NCI-H748 (cell line): Measurements from ENCODE around the gene PSMA7.
"Not testable (repeated sequence)": the region's sequence is repeated elsewhere in the genome, so short reads cannot be mapped to it uniquely, and the experiment has no call there.

Source experiments
- DNase-seq: peaks from one replicate; lab custom pipeline; 2025; ENCODE audit not compliant: unreplicated experiment; lab: John Stamatoyannopoulos, UW

Gene PSMA7

GRCh38 chr20:62156254-62156556, 13.0 kb upstream of the PSMA7 start:
- DNase-seq = no peak

- DNase-seq = no peak
Observed at GRCh38 chr20:62155428-62156253, 12.4 kb upstream of the PSMA7 start.

DNA sequence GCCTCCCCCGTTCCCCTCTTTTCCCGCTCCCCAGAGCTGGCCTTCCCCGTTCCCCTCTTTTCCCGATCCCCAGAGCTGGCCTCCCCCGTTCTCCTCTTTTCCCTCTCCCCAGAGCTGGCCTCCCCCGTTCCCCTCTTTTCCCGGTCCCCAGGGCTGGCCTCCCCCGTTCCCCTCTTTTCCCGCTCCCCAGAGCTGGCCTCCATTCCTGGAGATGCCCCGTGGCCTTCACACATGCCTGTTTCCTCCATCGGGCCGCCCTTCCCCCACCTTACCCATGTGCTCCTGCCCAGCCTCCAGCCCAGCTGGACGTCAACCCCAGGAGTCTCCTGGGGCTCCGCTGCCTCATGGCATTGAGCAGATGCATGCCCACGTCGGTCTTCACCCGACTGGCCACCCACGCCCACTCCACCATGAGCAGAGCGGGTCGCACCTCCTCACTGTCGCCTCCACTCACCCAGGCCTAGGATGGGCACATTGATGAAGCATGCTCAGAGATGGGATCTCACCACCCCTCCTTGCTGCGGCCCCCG, 8.7 kb upstream of the PSMA7 start:
- DNase-seq = no peak

- no peak for DNase-seq
Observed at GRCh38 chr20:62151225-62151624, 8.0 kb upstream of the PSMA7 start.

GRCh38 chr20:62150310-62150575, 7.0 kb upstream of the PSMA7 start:
- no peak for DNase-seq

DNA sequence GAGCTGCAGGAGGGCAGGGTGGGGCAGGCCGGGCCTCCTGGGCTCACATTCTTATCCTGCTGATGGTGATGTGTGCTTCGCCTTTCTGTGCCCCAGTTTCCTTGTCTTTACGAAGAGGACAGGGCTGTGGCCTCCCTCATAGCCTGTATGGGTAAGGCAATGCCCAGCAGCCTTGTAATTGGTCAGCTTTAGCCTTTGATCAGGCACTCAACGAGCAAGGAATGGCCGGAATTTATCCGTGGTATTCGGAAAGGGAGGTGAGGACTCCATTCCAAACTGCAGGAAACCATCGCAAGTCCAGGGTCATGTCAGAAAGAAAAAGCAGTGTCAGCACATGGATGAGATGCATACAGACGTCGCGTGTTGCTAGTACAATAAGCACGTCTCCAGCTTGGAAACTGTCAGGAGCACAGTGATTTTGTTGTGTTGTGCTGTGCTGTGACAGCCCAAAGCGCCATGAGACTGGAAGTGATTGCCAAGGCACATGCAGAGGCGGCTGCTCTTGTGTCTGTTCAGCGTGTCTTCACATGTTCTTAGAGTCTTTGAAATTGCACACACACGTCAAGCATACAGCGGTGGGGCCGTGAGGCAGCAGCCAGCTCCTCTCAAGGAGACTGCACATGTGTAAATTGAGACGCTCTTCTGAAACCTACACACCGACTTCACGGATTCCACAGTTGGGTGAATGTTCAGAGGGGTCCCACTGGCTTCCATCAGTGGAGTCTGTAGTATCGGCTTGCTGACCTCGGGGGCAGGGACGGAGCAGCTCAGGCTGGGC, 6.5 kb upstream of the PSMA7 start:
- no peak for DNase-seq

DNA sequence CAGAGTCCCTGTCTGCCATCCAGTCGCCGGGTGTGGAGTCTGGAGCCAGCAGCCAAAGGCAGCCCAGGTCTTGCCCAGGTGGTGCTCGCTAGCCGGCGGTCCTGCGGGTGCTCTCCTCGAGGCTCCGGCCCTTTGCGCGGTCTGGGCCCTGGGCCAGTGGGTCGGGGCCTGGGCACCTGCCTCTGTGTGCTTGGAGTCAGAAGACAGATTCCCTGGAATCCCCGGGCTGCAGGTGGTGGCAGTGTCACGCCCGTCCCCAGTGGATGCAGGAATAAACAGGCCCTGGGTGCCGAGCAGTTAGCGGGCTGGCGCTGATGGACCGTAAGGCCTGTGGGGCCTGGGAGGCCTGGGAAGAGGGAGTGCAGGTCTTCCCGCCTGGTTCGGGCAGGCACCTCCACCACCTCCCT, 5.7 kb upstream of the PSMA7 start:
- DNase-seq = peak; percentile 13

DNA sequence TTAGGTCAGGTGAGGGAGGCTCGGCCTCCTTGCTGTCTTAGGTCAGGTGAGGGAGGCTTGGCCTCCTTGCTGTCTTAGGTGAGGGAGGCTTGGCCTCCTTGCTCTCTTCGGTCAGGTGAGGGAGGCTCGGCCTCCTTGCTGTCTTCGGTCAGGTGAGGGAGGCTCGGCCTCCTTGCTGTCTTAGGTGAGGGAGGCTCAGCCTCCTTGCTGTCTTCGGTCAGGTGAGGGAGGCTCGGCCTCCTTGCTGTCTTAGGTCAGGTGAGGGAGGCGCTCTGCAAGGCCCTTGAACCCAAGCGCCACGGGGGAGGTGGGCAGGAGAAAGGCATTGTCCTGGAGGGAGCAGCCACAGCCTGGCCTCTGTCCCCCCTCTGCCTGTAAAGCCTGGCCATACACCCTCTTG, 5.2 kb upstream of the PSMA7 start:
- DNase-seq = not testable (repeated sequence)

- no peak for DNase-seq
Observed at GRCh38 chr20:62147528-62147927, 4.3 kb upstream of the PSMA7 start.

DNA sequence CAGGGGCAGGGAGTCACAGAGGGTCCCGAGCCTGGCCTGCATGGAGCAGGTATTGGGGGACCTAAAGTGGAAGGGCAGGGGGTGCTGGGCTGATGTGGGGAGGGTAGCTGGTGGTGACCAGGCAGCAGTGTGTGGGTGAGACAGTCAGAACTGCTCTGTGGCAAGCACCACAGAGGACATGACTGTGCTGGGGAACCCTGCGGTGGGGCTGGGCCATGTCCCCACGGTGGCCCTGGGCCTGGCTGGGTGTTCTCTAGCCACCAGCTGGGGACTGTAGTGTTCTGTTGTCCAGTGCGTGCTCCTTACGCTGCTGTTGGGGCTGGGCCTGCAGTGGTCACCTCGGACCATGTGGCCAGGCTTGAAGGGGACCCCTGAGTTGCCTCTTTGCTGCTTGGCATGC, 3.9 kb upstream of the PSMA7 start:
- DNase-seq = no peak

GRCh38 chr20:62146019-62146755, 3.0 kb upstream of the PSMA7 start:
- no peak for DNase-seq

GRCh38 chr20:62145688-62146018, 2.5 kb upstream of the PSMA7 start:
- DNase-seq = no peak

- peak; percentile 48 for DNase-seq
Observed at GRCh38 chr20:62143957-62144825, 997 bp upstream of the PSMA7 start.

DNA sequence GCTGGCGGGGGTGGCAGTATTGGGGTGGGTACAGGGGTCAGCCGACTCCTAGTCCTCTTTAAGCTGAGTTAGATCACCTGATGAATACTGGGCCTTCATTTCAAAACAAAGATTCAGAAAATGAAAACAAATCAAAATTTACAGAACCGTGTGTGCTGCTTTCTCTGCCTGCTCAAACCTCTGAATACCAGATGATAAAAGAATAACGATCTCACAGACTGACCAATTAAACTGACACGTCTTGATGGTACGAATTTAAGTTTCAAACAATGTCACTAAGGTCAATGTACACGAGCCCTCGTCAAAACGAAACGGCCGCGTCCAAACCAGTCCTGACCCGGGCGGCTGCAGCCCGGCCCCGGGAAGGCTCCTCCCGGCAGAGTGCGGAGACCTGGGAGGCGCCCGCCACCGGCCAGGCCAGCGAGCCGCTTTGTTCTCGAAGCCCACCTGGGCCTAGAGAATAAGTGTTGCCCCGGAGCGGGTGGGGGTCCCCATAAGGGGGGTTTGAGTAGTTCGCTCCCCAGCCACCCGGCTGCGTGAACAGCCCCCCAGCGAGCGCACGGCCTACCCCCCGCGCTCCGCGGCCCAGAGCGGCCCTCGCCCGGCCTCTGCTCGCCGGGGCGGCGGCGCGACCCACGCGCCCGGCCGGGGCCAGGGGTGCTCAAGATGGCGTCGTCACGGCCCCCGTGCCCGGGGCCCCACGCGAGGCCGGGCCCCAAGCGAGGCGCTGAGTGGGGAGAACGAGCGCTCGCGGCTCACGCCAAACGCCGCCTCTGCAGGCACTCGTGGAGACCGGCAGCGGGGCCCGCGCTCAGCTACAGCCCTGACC, 728 bp downstream of the PSMA7 start:
- DNase-seq = peak; percentile 24

- DNase-seq = peak; percentile 27
Observed at GRCh38 chr20:62141397-62142251, 1.6 kb downstream of the PSMA7 start.

- DNase-seq = no peak
Observed at GRCh38 chr20:62141043-62141396, 2.2 kb downstream of the PSMA7 start.

- no peak for DNase-seq
Observed at GRCh38 chr20:62139636-62140035, 3.6 kb downstream of the PSMA7 start.

GRCh38 chr20:62138912-62139311, 4.3 kb downstream of the PSMA7 start:
- no peak for DNase-seq

DNA sequence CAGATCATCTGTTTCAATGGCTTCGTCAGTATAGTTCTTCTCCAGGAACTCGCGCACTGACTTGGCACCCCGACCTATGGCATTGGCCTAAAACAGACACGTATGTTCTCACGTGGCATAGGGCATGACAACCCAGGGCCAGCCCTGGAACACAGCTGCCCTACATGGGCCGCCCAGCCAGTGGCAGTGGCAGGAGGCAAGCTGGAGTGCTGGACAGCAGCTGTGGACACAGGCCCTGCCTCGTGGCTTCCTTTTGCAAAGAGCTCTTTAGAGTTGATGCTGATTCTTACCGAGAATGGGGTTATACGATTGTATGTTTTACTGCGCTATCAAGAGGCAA, 5.0 kb downstream of the PSMA7 start:
- DNase-seq = no peak
